ENCODE results near the gene INSC. TPM values are rescaled to one million over a fixed set of nuclear protein-coding genes. Genes with fewer than 3 reads are reported as not detected.

INSC gene
- total and polyA plus RNA-seq, 2 experiments from 2014 or later = 0.97 to 1.5 TPM

- no peak for TF ChIP-seq ZNF462 (CRISPR knock-in tag; IDR thresholded peaks at IDR 0.05)
- no peak for TF ChIP-seq ETS1 (IDR thresholded peaks at IDR 0.05)
- TF ChIP-seq NANOG (IDR thresholded peaks at IDR 0.05; ENCODE audit: borderline replicate concordance) = no peak
- TF ChIP-seq STAT1 (IDR thresholded peaks at IDR 0.05; ENCODE audit: unreplicated experiment) = no peak
These were observed 174.1 kb downstream of the INSC start (continued) for GRCh38 chr11:15288863-15289262.

GRCh38 chr11:15289723-15290122, 175.0 kb downstream of the INSC start:
- no peak overlapping the region for H3K4me2 ChIP-seq
- ATAC-seq = no peak

More at GRCh38 chr11:15289723-15290122, 175.0 kb downstream of the INSC start:
- Mint-ChIP-seq H3K4me3 (no peak overlapping the region), H3K36me3 (ENCODE audit: low read depth) (no peaks in the 10 kb centered on the region), H3K4me1 (peaks cover 6% of the 10 kb centered on the region; the same call in 1 of the 3 replicates), H3K27ac (no peak overlapping the region), H3K27me3 (ENCODE audit: insufficient read depth, low read depth, poor library complexity) (peaks cover 4% of the 10 kb centered on the region), H3K9me3 (no peaks in the 10 kb centered on the region)
- TF ChIP-seq POLR2AphosphoS5 (IDR thresholded peaks at IDR 0.05; ENCODE audit: low read depth) (no peak), EZH2 (IDR thresholded peaks at IDR 0.05; ENCODE audit: low read depth, unreplicated experiment) (no peak), CREB1 (CRISPR knock-in tag; IDR thresholded peaks at IDR 0.05; ENCODE audit: low read depth) (no peak), CTCF (conservative IDR thresholded peaks at IDR 0.05; ENCODE audit: low read depth in 2 of 2) (no peak), EZH2phosphoT487 (IDR thresholded peaks at IDR 0.05; ENCODE audit: unreplicated experiment) (no peak), STAT1 (IDR thresholded peaks at IDR 0.05; ENCODE audit: unreplicated experiment) (no peak), NANOG (IDR thresholded peaks at IDR 0.05; ENCODE audit: borderline replicate concordance) (no peak), ETS1 (IDR thresholded peaks at IDR 0.05) (no peak), JUNB (IDR thresholded peaks at IDR 0.05; ENCODE audit: unreplicated experiment) (no peak), ZNF114 (CRISPR knock-in tag; IDR thresholded peaks at IDR 0.05) (no peak)
- no peak overlapping the region for H3K27ac ChIP-seq (ENCODE audit: low read depth)
- DNase-seq (ENCODE audit: low spot score) = no peak
- H3K79me2 ChIP-seq (replicated peaks; ENCODE audit: insufficient read depth) = no peaks in the 10 kb centered on the region
- H2AFZ ChIP-seq = no peak overlapping the region
- no peak overlapping the region for H3K4me3 ChIP-seq
- 0 out of 2 replicates have a peak, but pooled peaks cover 5% of the 10 kb centered on the region for H3K9me2 ChIP-seq (ENCODE audit: insufficient read depth)
- H4K20me1 ChIP-seq (replicated peaks; ENCODE audit: insufficient read depth) = no peaks in the 10 kb centered on the region
- H3F3A ChIP-seq (replicated peaks; ENCODE audit: low read depth) = no peaks in the 10 kb centered on the region
- H3K27me3 ChIP-seq (ENCODE audit: insufficient read depth) = no peaks in the 10 kb centered on the region
- H3K36me3 ChIP-seq (ENCODE audit: insufficient read depth) = no peaks in the 10 kb centered on the region
- H3K4me1 ChIP-seq (ENCODE audit: insufficient read depth) = no peaks in the 10 kb centered on the region

Data from GM23338 (cell line).